Tongue (tissue), 2 donors: ENCODE data around the gene VPS51. TPM values are rescaled to one million over a fixed set of nuclear protein-coding genes. Genes with fewer than 3 reads are reported as not detected.

Source experiments
- DNase-seq: peaks from one replicate; pipeline ENCODE4 v3.0.0-alpha.2; 2015
- total RNA-seq: library from RNA; depleted of rRNA; stranded (reverse); fragments of >200 nt; gene quantifications from one replicate; pipeline ENCODE4 v1.2.3, GENCODE V29; 2014

Gene VPS51
- total RNA-seq: 311 TPM

DNA sequence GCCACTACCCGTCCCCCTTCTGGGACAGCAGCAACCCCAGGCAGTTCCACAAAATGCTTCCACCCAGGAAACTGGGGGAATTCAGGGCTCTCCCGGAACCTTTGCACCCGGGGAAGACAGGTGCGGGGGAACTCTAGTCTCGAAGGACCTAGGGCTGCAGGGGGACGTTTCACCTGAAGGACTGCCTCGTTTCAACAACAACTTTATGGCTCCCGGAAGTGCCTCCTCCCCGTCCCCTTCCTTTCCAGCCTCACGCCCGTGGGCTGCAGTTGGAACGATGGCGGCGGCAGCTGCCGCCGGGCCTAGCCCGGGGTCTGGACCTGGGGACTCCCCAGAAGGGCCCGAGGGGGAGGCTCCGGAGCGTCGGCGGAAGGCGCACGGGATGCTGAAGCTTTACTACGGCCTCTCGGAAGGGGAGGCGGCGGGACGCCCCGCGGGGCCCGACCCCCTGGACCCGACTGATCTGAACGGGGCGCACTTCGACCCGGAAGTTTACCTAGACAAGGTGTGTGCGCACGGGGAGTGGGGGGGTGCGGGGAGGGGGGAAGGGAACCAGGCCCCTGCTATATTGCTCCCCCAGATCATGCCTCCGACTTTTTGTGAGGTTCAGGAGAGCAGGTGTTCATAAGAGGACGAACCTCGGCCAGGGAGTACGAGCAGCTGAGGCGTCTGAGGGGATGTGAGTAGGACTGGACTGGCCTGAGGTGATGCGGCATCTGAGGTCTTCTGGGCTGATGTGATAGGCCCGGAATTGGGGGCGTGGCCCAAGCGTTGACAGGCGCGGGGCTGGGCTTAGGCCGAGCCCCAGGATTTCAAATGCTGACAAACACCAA is at the start of gene VPS51:
TSS of gene VPS51 (plus strand) at position 241 of the 833 bp plus-strand sequence. CDS start at position 278, 37 bp downstream.
- DNase-seq: peak; percentile 96

GRCh38 chr11:65047581-65048422 is 48.2 kb upstream of the VPS51 start:
- DNase-seq: peak; percentile 32

DNA sequence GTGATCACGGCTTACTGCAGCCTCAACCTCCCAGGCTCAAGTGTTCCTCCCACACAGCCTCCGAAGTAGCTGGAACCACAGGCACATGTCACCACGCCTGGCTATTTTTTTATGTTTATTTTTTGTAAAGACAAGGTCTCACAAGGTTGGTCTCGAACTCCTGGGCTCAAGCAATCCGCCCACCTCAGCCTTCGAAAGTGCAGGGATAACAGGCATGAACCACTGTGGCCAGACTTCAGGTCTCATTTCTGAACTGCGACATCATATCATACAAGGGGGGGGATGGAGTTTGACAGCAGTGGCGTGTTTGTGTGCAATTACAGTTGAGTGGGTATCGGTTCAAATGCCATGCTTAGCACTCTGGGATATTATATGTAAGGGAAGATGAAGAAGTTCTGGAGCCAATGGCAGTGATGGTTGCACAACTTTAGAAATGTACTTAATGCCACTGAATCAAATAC is 44.6 kb upstream of the VPS51 start:
- no peak for DNase-seq

DNA sequence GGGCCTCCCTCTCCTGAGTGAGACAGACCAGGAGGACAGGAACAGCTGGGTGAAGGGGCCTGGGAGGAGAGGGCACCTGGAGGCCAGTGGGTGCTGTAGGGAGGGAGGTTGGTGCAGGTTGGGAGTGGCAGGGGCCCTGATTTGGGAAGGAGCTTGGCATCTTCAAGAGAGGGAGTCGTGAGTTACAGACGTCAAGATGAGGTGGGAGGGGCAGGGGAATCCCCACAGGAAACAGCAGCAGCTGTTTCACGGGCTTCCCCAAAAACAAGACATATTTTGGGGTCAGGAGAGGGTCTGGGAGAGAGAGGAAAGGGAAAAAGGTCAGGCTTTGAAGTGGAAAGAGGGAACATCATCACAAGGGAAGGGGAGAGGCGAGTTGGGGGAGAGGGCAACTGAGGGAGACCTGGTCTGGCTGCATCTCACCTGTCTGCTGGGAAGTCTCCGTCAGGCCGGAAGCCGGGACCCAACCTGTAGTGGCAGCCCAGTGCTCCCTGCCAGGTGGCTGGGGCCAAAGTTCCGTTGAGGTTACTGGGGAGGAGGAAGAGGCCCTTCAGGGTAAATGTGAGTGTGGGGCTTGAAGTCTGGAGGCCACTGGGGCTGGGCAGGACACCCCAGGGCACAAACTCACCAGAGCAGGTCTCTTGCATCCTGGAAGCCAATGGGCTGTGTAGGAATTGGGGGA is 42.0 kb upstream of the VPS51 start:
- DNase-seq: no peak

- no peak for DNase-seq
These were observed 40.5 kb upstream of the VPS51 start for GRCh38 chr11:65055538-65055937.

DNA sequence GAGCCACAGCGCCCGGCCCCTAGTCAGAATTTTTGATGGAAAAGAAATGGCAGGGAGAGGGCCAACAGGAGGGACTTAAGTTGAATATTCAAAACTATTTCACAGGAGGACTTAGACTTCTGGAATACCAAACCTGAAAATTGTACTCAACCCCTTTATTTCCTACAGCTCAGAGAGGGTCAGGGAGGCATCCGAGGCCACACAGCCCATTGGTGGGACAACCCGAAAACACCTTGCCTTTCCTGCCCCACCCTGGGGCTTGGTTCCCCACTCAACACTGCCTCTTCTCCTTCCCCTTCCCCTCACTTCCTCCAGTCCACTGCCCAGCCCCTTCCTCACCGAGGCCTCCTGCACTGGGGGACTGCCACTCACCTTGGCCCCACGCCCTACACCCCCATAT is 39.0 kb upstream of the VPS51 start:
- no peak for DNase-seq

DNA sequence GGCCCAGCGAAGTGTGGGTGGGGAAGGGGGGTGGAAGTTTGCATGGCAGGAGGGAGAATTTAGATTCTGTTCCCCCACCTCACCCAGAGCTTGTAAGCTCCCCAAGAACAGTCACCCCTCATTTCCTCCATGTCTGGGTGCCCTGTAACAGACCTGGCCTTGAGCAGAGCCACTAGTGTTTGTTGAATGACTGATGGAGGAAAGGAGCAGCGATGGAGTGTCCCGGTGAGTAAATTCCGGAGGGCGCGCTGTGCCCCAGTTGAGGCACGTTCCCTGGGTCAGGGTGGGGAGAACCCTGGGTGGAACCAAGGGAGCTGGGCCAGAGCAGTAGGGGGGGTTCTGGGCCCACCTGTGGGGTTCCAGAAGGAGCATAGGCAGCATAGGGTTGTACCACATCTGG is 38.5 kb upstream of the VPS51 start:
- no peak for DNase-seq

DNA sequence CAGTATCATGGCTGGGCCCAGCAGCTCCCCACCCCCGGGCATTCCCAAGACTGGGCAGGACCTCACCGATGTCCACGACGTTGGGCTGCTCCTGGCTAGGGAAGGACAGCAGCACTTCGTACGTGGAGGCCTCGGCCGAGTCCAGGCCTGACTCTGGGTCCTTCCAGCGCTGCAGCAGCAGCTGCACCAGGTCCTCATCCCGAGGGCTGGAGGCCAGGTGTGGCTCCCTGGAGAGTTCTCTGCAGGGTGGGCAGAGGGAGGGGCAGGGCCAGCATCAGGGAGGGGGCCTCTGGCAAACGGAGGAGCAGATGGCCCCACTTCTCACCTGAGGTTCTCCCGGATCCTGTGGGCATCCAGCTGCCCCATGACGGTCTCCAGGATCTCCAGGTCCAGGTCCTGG is 38.0 kb upstream of the VPS51 start:
- no peak for DNase-seq

GRCh38 chr11:65058419-65059054 is 37.5 kb upstream of the VPS51 start, which contains the start of gene NAALADL1:
Gene NAALADL1, minus strand, starts transcription at chr11:65058553. Its CDS starts 32 bp downstream, at chr11:65058521.
- DNase-seq: no peak

GRCh38 chr11:65059523-65059922 is 36.5 kb upstream of the VPS51 start:
- DNase-seq: no peak

DNA sequence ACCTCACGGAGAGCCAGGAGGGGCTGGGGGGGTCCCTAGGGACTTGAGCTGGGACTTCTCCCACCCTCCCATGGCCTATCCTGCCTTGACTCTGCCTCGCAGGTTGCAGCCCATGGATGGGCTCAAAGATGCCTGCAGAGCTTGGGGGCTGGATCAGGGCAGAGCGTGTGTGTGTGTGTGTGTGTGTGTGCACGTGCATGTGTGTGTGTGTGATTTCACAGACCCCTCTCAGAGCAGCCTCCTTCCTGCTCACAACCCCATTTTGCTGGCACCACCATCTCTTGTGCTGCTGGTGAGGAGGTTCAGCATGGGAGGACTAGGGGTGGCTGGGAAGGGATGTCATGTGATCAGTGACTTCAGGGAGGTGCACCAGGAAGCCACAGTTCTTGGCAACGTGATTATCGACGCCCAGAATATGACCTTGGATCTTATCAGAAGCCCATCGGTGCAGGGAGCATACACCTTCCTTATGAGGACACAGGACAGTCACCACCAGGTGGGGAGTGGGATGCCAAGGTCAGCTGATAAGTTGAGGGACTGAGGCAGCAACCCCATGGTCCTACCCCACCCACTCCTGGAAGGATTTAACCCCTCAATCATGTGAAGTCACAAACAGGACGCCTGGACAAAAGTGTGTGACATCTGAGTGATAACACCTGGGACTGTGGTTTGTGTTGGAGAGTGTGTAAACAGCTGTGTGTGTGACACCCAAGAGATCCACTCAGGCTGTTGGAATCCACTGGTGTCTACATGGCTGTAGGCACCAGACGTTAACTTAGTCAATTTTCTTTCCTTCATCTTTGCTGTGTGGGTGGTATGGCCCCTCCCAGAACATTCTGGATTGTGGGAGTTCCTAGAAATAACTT is 35.8 kb upstream of the VPS51 start:
- DNase-seq: no peak

- DNase-seq: no peak
These were observed 35.1 kb upstream of the VPS51 start for GRCh38 chr11:65060913-65061408.

DNA sequence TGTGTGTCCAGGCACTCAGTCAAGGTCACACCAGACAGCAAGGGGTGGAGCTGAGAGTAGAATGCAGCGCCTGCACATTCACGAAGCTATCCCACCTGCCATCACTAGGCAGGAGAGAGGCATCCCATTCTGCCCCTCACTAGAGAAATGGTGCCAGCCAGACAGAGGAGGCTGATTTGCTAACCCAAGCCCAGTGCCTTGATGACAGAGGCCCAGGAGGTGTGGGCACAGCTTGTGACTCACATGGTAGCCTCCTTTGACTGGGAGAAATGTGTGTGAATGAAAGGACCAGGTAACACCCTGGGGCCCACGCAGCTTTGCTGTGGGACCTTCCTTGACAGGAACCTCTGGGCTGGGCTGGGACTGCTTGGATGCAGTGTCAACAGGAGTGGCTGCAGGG is 32.5 kb upstream of the VPS51 start:
- DNase-seq: no peak

DNA sequence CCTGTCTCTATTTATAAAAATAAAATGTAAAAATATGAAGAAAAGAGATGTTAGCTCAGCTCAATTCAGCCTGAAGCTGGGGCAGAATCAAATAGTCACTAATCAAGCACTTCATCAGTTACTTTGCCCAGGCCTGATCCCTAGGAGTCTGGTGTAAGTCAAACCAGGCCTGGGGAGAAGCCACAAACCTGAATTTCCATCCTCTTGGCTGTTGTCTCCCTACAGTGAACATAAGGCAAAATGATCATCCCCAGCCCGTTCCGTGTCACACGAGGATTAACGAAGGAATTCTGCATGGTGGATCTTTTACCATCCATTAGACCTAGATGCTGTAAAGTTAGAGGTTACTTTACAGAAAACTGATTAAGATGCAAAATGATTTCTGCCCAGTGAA is 31.2 kb upstream of the VPS51 start:
- DNase-seq: no peak

GRCh38 chr11:65065851-65066250 is 30.2 kb upstream of the VPS51 start:
- no peak for DNase-seq

DNA sequence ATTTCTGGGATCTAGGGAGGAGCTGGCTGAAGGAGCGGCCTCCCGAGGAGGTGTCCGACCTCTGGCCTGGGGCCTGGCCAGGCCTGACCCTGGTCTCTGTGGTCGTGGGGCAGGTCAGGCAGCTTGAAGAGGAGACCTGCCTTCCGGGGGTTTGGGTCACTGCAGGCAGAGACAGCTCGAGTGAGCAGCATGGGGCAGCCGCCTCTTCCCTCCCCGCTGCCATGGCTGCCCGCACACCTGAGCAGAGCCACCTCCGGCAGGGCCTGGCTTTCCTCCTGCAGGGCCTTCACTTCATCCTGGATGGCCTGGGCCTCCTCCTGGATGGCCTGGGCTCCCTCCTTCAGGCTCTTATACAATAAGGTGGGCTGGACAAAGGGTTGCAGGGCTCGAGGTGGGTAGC is 29.7 kb upstream of the VPS51 start:
- DNase-seq: no peak

DNA sequence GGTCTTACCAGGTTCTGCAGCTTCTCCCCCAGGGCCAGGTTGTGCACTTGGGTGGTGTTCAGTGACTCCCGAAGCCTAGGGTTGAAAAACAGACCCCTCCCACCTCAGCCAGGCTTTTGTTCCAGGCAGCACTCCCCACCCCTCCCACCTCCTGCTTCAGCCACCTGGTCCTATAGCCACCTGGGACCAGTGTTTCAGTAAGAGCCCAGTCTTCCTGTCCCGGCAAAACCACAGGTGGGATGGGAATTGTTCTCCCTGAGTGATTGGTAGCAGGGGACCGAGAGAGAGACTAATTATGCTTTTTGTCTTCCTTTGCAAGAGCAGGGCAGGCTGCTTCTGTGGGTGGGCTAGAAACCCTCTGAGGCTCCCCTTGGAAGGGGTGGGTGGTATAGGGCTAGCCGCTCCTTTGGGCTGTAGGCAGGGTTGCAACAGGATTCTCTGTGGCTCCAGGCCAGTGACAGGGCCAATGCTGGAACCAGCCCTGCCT is 29.2 kb upstream of the VPS51 start:
- no peak for DNase-seq

GRCh38 chr11:65067446-65067845 is 28.6 kb upstream of the VPS51 start:
- DNase-seq: no peak

DNA sequence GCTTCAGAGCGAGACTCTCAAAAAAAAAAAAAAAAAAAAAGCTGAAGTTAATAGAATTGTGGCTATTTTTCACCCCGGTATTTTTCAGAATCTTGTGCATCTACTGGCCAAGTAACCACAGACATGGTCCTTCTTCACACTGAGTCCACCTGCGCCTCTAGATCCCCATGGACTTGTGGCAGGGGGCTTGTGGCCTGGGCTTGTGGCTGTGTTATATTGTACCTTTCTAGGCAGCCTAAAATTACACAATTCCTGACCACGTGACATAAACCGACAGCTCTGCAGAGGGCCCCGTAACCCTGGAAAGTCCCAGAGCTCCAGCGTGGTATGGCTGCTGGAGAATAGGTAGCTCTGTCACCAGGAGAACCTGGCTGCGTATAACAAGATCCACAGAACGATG is 26.8 kb upstream of the VPS51 start:
- DNase-seq: no peak

- no peak for DNase-seq
These were observed 23.9 kb upstream of the VPS51 start for GRCh38 chr11:65071907-65072630.
